Right kidney (tissue), 1 donor: ENCODE measurements around the gene CDC123.
"Not testable (repeated sequence)": the region's sequence is repeated elsewhere in the genome, so short reads cannot be mapped to it uniquely, and the experiment has no call there.

Experiments used
- DNase-seq: peaks from one replicate; pipeline ENCODE4 v3.0.0-alpha.2; 2016

Gene CDC123

DNA sequence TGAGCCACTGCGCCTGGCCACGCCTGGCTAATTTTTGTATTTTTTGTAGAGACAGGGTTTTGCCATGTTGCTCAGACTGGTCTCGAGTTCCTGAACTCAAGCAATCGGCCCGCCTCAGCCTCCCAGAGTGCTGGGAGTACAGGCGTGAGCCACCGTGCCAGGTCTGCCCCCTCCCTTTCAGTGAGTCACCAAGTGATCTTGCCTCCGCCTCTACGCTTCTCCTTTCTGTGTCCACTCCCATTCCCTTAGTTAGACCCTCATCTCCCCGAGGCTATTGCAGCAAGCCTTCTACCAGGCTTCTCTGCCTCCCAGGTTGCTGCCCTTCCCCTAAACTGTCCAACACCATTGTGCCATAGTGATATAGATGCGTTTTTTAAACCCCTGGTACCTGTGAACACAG, 32.9 kb downstream of the CDC123 start:
- DNase-seq: no peak

DNA sequence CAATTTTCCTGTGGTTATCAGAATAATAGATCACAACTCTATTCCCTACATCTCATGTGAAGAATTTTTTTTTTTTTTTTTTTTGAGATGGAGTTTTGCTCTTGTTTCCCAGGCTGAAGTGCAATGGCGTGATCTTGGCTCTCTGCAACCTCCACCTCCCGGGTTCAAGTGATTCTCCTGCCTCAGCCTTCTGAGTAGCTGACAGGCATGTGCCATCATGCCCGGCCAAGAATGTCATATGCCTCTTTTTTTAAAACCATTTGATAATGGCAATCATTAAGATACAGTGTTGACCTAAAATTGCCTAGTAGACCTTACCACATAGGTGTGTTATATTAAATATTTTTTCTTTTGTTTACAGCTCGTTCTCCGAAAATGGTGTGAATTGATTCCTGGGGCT, 38.7 kb downstream of the CDC123 start:
- DNase-seq: not testable (repeated sequence)

- DNase-seq: no peak
Measured at GRCh38 chr10:12235116-12235694, 39.2 kb downstream of the CDC123 start.

DNA sequence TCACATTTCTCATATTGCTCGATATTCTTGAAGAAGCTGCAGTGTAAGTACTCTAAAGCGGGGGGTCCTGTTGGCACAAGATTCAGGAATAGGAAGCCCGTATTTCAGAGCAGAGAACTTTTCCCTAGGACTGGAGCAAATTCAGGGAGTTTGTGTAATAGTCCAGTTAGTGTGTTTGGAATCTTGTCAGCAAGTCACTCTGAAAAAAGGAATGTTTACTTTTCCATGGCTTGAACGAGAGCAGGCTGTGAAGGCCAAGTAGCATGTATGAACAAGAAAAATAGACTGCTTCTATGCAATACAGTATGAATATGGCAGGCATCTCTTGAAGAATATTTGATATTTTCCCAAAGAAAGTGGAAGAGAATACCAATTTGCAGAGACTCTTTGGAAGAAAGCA, 39.8 kb downstream of the CDC123 start:
- DNase-seq: no peak

- DNase-seq: no peak
Measured at GRCh38 chr10:12237265-12238220, 41.6 kb downstream of the CDC123 start.

GRCh38 chr10:12238821-12239220, 42.8 kb downstream of the CDC123 start:
- no peak for DNase-seq

- DNase-seq: no peak
Measured at GRCh38 chr10:12241810-12242529, 46.0 kb downstream of the CDC123 start.

DNA sequence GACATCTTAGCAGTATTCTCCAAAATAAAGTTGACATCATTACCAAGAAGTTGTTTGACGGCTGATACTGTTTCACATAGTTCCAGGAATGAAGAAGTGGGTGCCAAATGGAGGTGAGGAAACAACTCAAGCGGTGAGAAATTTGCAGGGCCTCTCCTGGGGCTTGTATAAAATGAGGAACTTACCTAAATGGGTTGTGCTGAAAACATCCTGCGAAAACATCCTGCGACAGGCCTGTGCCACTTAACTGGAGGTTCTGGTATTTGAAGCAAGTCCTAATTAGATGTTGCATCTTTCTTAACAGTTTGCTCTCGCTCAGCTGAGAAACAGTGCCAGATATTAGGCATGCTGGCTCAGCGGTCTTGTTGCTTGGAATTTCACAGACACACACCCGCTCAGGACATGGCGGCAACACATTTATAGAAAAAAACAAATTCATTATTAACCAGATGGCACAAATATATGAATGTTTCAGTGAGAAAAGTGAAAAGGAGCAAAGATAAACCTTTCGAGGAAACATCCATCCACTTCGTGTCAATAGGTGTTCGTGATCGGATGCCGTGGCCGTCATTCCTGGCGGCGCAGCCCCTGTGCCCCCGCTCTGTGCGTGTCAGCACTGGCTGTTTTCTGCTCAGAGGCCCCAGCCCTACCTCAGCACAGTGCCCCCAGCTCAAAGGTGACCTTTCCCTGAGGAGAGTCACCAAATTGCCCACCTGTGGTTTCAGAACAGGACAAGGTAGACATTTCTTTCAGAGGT, 48.1 kb downstream of the CDC123 start:
- no peak for DNase-seq

GRCh38 chr10:12250181-12250580, 54.2 kb downstream of the CDC123 start:
- DNase-seq: no peak

GRCh38 chr10:12250702-12251101, 54.7 kb downstream of the CDC123 start:
- not testable (repeated sequence) for DNase-seq

DNA sequence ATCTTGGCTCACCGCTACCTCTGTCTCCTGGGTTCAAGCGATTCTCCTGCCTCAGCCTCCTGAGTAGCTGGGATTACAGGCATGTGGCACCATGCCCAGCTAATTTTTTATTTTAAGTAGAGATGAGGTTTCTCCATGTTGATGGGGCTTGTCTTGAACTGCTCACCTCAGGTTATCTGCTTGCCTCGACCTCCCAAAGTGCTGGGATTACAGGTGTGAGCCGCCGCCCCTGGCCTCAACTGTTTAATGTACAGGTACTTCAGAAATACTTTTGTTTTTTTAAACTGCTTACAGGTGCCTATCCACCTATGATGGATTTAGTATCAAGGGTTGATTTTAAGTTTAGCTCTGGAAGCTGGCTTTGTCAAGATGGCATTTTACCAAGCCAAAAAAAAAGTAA, 55.6 kb downstream of the CDC123 start:
- no peak for DNase-seq

- no peak for DNase-seq
Measured at GRCh38 chr10:12252882-12253546, 57.0 kb downstream of the CDC123 start.

- DNase-seq: no peak
Measured at GRCh38 chr10:12255048-12255447, 59.1 kb downstream of the CDC123 start.

DNA sequence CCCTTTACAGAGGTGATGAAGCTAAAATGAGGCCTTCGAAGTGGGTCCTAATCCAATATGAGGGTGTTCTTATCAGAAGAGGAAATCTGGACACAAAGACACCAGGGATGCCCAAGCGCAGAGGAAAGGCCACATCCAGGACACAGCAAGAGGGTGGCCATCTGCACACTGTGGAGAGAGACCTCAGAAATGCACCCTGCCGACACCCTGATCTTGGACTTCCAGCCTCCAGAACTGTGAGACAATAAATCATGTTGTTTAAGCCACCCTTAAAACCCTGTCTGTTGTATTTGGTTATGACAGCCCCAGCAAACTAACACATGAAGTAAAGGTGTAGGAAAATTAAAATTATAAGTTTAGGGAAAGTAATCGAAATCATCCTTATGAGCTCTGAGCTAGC, 64.0 kb downstream of the CDC123 start:
- DNase-seq: no peak

DNA sequence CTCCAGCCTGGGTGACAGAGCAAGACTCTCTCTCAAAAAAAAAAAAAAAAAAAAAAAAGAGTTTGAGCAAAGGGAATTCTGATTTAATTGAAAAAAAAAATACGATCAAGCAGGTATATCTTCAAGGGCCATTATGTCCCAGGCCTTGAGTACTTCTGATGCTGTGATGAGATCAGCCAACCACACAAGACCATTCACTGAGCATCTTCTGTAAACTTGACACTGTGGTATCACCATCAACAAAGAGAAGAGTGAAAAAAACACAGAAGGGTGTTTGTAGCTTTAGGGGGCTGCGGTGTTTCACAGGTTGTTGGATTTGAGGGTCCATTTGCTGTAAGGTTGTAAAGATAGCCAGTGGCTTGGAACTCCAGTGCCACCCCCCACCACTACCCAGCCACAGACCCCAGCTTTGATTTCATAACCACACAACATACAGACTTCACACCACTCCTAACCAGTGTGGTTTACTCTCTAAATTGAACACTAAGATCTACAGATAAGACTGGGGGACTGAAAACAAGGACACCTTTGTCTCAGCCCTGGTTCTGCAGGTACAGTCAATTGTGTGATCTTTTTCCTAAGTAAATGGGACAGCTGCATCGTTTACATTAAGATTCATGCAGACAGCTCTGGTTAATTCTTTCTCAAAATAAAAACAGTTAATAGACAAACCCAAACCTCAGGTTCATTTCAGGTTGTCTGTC, 66.4 kb downstream of the CDC123 start:
- no peak for DNase-seq

GRCh38 chr10:12264204-12264940, 68.4 kb downstream of the CDC123 start:
- DNase-seq: peak; percentile 94

DNA sequence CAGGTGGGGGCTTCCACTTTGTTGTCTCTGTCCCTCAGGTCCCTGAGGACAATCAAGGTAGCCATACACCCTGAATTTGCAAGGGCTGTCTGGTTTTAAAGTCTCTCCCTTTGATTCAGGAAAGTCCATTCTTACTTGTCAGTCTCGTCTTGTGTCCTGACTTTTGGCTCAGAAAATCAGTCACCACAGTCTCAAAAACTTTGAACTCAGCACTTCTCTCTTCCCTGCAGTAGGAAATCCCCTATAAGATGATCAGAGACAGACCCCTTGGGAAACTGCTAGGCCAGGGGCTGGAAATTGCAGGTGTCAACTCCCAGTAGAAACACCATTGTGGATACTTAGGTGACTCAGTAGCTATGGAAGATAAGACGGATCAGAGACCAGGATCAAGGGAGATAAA, 73.1 kb downstream of the CDC123 start:
- DNase-seq: no peak

GRCh38 chr10:12271210-12271540, 75.2 kb downstream of the CDC123 start:
- DNase-seq: no peak

GRCh38 chr10:12277862-12278261, 81.9 kb downstream of the CDC123 start:
- DNase-seq: not testable (repeated sequence)

DNA sequence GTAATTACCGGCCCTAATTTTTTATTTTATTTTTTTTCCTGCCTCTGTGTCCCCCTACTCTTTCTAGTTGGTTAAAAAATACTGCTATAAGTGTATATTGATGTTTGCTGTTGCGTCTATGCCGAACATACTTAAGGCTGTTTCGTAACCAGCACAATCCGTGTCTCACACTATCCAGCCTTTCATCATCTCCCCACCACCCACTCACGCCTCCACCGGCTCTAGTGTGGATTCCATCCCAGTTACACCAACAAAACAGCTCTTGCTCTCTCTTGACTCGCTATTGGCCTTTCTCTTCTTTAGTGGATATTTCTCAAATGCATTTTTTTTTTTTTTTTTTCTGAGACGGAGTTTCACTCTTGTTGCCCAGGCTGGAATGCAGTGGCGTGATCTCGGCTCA, 83.3 kb downstream of the CDC123 start:
- DNase-seq: no peak

DNA sequence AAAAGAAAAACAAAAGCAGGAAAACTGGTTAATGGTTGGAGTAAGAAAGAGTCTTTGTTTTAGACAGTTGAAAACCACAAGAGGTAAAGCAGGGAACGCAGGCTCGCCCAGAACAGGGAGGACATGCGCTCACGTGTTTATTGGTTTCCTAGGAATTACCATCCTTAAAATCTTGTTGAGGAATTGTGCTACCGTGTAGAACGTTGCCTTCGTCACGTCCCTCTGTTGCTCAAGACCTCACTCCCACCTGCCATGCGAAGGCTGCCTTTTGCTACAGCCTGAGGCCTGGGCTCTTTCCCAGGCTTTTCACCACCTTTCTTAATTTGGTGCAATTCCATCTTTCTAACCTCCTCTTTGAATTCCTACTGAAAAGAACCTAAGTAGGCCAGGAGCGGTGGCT, 91.8 kb downstream of the CDC123 start:
- no peak for DNase-seq
